ENCODE results near the gene XAGE3.
"Not testable (repeated sequence)": the region's sequence is repeated elsewhere in the genome, so short reads cannot be mapped to it uniquely, and the experiment has no call there.

- TF ChIP-seq, protein P1, sequence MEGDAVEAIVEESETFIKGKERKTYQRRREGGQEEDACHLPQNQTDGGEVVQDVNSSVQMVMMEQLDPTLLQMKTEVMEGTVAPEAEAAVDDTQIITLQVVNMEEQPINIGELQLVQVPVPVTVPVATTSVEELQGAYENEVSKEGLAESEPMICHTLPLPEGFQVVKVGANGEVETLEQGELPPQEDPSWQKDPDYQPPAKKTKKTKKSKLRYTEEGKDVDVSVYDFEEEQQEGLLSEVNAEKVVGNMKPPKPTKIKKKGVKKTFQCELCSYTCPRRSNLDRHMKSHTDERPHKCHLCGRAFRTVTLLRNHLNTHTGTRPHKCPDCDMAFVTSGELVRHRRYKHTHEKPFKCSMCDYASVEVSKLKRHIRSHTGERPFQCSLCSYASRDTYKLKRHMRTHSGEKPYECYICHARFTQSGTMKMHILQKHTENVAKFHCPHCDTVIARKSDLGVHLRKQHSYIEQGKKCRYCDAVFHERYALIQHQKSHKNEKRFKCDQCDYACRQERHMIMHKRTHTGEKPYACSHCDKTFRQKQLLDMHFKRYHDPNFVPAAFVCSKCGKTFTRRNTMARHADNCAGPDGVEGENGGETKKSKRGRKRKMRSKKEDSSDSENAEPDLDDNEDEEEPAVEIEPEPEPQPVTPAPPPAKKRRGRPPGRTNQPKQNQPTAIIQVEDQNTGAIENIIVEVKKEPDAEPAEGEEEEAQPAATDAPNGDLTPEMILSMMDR (IDR thresholded peaks at IDR 0.05), result not testable (repeated sequence)
- TF ChIP-seq POLR2A, POLR2AphosphoS5, EP300 (IDR thresholded peaks at IDR 0.05): not testable (repeated sequence)
Measured at GRCh38 chrX:52888090-52888489, 20.2 kb upstream of the XAGE3 start.

All from stomach (tissue), 4 donors.